ENCODE measurements around the gene ERICH6.
"Not testable (repeated sequence)": the region's sequence is repeated elsewhere in the genome, so short reads cannot be mapped to it uniquely, and the experiment has no call there.

ERICH6 gene

DNA sequence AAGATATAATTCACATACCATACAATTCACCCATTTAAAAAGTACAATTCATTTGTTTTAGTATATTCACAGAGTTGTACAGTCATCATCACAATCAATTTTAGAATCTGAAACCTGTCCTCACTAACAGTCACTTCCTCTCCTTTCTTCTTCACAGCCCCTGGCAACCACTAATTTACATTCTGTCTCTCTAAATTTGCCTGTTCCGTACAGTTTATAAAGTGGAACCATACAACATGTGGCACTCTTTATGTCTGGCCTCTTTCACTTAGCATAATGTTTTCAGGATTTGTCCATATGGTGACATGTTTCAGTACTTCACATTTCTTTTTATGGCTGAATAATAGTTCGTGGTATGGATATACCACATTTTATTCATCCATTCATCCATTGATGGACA is 22.7 kb downstream of the ERICH6 start:
- DNase-seq, result no peak

DNA sequence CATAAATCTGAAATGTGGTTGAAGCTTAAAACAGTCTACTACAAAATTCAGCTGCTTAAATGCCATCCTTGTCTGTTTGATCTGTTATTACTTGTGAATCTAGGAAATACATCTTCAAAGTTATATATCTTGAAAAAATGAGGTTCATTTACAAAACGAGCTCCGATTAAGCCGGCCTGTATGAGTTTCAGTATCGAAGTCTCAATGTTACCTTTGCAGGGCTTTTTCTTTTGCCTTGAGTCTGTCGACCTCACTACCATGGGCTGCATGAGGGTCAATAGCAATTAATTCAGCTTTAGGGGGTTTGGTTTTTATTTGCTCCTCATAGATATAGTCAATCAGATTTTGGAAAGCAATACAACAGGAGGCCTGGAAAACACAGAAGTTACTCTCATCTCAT is 23.2 kb downstream of the ERICH6 start:
- DNase-seq, result no peak

DNA sequence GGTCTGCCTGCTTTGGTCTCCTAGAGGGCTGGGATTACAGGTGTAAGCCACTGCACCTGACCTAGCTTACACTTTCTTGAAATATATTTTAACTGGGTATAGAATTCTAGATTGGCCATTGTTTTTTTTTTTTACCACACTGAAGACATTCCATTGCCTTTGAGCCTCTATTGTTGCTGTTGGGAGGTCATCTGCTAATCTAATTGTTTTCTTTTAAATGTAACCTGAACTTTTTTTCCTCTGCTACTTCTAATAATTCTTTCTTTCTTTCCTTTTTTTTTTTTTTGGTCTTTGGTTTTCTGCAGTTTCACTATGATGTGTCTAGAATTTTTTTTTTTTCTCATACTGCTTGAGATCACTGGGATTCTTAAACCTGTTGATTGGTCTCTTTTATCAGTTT is 28.1 kb downstream of the ERICH6 start:
- no peak for DNase-seq

- no peak for DNase-seq
Observed at GRCh38 chr3:150673966-150674365, 29.8 kb downstream of the ERICH6 start.

DNA sequence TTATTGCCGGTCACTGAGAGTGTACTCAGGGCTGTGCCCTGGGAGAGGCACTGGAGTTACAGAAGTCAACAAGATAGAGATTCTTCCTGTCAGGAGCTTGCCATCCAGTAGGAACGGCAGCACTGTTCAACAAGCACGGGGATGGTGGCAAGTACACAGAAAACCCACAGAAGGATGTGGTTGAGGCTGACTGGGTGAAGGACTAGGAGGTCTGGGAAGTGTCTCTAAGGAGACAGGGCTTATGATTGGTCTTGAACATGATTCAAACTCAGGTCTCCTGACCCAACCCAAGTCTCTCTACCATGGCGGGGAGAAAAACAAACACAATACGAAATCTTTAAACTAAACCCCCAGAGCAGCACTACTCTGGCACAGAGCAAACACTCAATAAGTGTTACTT is 37.6 kb downstream of the ERICH6 start:
- DNase-seq, result no peak

GRCh38 chr3:150663461-150663860 is 40.3 kb downstream of the ERICH6 start:
- no peak for DNase-seq

GRCh38 chr3:150662410-150663200 is 41.1 kb downstream of the ERICH6 start:
- no peak for DNase-seq

DNA sequence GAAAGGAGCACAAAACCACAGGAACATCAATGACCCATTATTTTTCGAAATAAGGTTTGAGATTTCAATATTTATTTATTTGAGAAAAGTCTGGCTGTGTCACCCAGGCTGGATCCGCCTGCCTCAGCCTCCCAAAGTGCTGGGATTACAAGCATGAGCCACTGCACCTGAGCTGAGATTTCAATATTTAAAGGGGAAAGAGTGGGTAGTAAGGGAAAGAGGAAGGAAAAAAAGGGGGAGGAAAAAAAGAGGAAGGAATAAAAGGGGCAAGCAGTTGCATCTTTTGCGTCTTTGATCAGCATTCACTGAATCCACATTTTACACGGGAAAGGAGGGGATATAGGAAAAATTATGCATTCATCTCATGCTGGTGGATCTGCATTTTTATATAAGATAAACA is 47.4 kb downstream of the ERICH6 start:
- DNase-seq, result no peak

- DNase-seq, result no peak
Observed at GRCh38 chr3:150653110-150653561, 50.6 kb downstream of the ERICH6 start.

DNA sequence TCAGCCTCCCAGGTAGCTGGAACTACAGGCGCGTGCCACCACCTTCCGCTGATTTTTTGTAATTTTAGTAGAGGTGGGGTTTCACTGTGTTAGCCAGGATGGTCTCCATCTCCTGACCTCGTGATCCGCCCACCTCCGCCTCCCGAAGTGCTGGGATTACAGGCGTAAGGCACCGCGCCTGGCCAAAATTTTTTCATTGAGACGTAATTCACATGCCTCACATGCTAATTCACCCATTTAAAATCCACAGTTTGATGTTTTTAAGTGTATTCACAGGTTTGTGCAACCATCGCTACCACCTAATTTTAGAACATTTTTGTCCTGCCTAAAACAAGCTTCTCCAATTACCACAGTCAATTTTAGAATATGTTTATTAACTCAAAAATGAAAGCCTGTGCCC is 63.5 kb downstream of the ERICH6 start:
- DNase-seq, result no peak

- no peak for DNase-seq
Observed at GRCh38 chr3:150639262-150639661, 64.5 kb downstream of the ERICH6 start.

- DNase-seq, result no peak
Observed at GRCh38 chr3:150636258-150636657, 67.5 kb downstream of the ERICH6 start.

GRCh38 chr3:150635526-150635925 is 68.2 kb downstream of the ERICH6 start:
- DNase-seq, result no peak

GRCh38 chr3:150635076-150635475 is 68.6 kb downstream of the ERICH6 start:
- no peak for DNase-seq

DNA sequence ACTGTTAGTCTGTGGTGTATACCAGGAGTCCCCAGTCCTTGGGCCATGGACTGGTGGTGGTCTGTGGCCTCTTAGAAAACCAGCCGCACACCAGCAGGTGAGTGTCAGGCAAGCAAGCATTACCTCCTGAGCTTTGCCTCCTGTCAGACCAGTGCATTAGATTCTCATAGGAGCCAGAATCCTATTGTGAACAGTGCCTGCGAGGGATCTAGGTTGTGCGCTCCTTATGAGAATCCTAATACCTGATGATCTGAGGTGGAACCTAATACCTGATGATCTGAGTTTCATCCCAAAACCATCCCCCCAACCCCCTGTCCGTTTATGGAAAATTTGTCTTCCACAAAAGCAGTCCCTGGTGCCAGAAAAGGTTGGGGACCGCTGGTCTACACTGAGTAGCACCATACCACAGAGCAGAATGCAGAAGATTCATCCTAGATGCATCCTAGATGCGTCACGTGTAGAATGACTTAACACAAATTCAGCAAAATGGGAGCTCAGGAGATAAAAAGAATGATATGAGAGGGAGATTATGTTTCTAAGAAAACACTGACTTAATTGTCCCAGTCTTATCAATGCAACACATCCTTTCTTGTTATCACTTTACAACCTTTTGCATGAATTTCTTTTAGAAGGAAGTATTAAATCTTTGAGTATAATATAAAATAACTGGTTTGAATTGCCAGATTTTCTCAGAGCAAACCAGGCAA is 72.1 kb downstream of the ERICH6 start:
- no peak for DNase-seq

DNA sequence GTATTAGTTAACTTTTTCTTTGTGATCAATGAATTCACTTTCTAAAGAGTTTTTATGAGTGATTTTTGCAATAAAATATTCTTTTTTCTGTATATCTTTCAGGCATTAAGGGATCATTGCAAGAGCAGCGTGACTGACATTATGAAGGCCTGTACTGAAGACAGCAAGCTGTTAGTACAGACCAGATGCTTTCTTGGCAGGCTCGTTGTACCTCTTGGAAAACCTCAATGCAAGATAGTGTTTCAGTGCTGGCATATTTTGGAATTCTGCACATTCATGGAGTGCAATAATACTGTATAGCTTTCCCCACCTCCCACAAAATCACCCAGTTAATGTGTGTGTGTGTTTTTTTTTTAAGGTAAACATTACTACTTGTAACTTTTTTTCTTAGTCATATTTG is 76.2 kb downstream of the ERICH6 start:
- DNase-seq, result no peak

DNA sequence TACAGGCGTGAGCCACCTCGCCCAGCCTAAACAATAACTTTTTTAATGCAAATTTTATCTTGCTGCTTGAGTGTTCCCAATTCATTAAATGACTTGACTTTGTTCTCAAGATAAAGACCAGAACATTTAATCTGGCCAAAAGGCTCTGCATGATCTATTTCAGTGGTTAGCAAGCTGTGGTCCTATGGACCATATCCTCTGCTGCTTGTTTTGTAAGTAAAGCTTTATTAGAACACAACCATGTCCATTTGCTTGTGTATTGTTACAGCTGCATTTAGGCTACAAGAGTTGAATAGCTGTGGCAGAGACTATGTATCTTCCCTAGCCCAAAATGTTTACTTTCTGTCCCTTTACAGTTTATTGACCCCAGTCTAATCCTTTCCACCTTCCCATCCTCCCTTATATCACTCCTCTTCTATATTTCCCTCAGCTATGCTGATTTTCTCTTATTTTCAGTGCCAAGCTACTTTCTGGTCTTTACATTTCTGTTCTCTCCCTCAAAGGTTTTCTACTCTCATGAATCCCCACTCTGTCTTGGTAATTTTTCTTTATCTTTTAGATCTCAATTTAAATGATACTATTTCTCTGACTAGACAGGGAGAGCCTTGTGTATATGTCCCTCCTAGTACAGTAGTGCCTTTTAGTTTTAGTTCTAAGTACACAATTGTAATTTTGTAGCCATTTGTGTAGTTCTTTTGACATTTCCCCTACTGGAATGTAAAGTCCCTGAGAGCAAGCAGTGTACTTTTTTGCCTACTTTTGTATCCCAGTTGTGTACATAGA is 77.4 kb downstream of the ERICH6 start:
- DNase-seq, result no peak

- no peak for DNase-seq
Observed at GRCh38 chr3:150623945-150624344, 79.8 kb downstream of the ERICH6 start.

- DNase-seq, result not testable (repeated sequence)
Observed at GRCh38 chr3:150622955-150623354, 80.8 kb downstream of the ERICH6 start.

DNA sequence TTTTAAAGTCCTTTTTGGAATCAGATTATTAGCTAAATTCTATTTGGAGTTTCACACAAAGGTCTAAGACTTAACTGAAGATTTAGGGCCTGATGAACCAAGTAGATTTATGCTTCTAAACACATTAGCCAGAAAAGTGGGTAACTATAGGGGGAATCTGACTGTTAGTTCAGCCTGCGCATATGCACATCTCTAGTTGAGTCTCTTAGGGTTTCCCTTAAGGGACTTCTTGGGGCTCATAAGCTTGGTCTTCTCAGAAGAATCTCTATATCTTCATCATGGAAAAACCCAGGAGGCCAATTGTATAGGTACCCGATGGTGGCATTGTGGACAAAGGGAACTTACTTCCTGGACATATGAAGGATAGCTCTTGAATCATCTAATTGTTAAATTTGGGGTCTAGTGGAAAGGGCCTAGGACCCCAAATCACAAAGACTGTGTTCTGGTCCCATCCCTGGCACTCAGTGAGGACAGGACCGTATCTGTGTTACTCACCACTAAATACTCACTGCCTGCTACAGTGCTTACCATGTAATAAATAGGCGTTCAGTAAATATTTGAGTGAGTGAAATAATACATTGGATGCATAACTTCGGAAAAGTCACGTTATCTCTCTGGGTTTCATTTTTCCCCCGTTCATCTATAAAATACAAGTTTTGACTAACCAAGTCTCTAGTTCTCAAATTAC is 83.6 kb downstream of the ERICH6 start:
- no peak for DNase-seq

GRCh38 chr3:150613709-150614480 is 89.8 kb downstream of the ERICH6 start:
- DNase-seq, result no peak

- no peak for DNase-seq
Observed at GRCh38 chr3:150613034-150613433, 90.7 kb downstream of the ERICH6 start.
